Endothelial cell of umbilical vein (primary cell): ENCODE measurements around the gene RPS14. TPM values are rescaled to one million over a fixed set of nuclear protein-coding genes. Genes with fewer than 3 reads are reported as not detected.

ENCODE experiments used
- BruUV-seq: library from RNA; stranded (reverse); fragments of 400-500 nt; replicated peaks from 2 replicates; lab custom pipeline; 2021; lab: Mats Ljungman, UMichigan
- CTCF ChIA-PET: fragments of 300-600, 350-600 bp; sonication (Branson Sonifier 250); formaldehyde crosslinking; loops from one replicate; lab custom pipeline; 2021; ENCODE audit warnings: antibody characterized with exemption, inconsistent platforms; lab: Charles Lee
- POLR2A ChIA-PET: fragments of 300-600, 350-600 bp; sonication (Branson Sonifier 250); formaldehyde crosslinking; loops from one replicate; lab custom pipeline; 2021; ENCODE audit warnings: antibody characterized with exemption, inconsistent platforms; lab: Charles Lee
- DNase-seq: peaks from one replicate; pipeline ENCODE4 v3.0.0-alpha.2; 2011; ENCODE audit warnings: low read depth, low spot score
- FAIRE-seq: peaks from 2 replicates; lab custom pipeline; 2011; peaks lifted over from hg19 to GRCh38; lab: Jason Lieb, UNC
- H2AFZ ChIP-seq: 2 replicates; pipeline ENCODE4 v1.6.0; 2012; ENCODE audit warnings: low read depth, low read length, control low read depth, inconsistent platforms
- H3K27ac ChIP-seq: 2 replicates; pipeline ENCODE4 v1.5.1; 2011; ENCODE audit warnings: low read depth, mild to moderate bottlenecking, control low read depth, low read length, moderate library complexity; ENCODE audit not compliant: insufficient read depth
- H3K27me3 ChIP-seq, 2 experiments: 2 replicates each; pipeline versions ENCODE4 v1.6.0 to v1.6.1; 2011; ENCODE audit warnings: low read length in 2 of 2, mixed read lengths in 1 of 2; ENCODE audit not compliant: control insufficient read depth in 2 of 2, insufficient read depth in 2 of 2
- H3K36me3 ChIP-seq, 2 experiments: 2 replicates in 1 of 2; 3 replicates in 1 of 2; pipeline ENCODE4 v1.5.1; 2011; ENCODE audit warnings: low read length in 2 of 2, mild to moderate bottlenecking in 1 of 2, moderate library complexity in 1 of 2; ENCODE audit not compliant: control insufficient read depth in 2 of 2, insufficient read depth in 2 of 2; ENCODE audit errors: extremely low read depth in 1 of 2
- H3K4me1 ChIP-seq: 3 replicates; pipeline ENCODE4 v1.5.1; 2011; ENCODE audit warnings: mild to moderate bottlenecking, low read length; ENCODE audit not compliant: control insufficient read depth, insufficient read depth; ENCODE audit errors: extremely low read depth
- H3K4me2 ChIP-seq: 2 replicates; pipeline ENCODE4 v1.6.1; 2011; ENCODE audit warnings: low read length, control low read depth, mixed read lengths; ENCODE audit not compliant: insufficient read depth
- H3K4me3 ChIP-seq, 3 experiments: fragments of 200-600 bp in 1 of 3; sonication (generic), shearing (Covaris generic) in 1 of 3; replicated peaks in 1 of 3; 2 replicates each; pipeline ENCODE4 v1.5.1; 2011 to 2016; ENCODE audit warnings: control low read depth in 3 of 3, low read length in 3 of 3, mild to moderate bottlenecking in 2 of 3, inconsistent platforms in 1 of 3, low read depth in 1 of 3, moderate library complexity in 1 of 3; ENCODE audit not compliant: insufficient read depth in 1 of 3
- H3K79me2 ChIP-seq: 2 replicates; pipeline ENCODE4 v1.6.0; 2012; ENCODE audit warnings: low read length, inconsistent platforms; ENCODE audit not compliant: control insufficient read depth, insufficient read depth
- H3K9ac ChIP-seq: replicated peaks from 2 replicates; pipeline ENCODE3; 2011; ENCODE audit warnings: low read length, control low read depth; ENCODE audit not compliant: insufficient read depth; ENCODE audit errors: extremely low read depth
- H3K9me1 ChIP-seq: replicated peaks from 3 replicates; pipeline ENCODE4 v1.6.0; 2011; ENCODE audit warnings: mild to moderate bottlenecking, low read length; ENCODE audit not compliant: control insufficient read depth, insufficient read depth; ENCODE audit errors: extremely low read depth
- H3K9me3 ChIP-seq: replicated peaks from 2 replicates; pipeline ENCODE4 v1.5.1; 2012; ENCODE audit warnings: low read length, inconsistent platforms; ENCODE audit not compliant: control insufficient read depth, insufficient read depth
- H4K20me1 ChIP-seq: replicated peaks from 2 replicates; pipeline ENCODE3; 2011; ENCODE audit warnings: mild to moderate bottlenecking, low read length; ENCODE audit not compliant: control insufficient read depth, insufficient read depth; ENCODE audit errors: extremely low read depth
- EZH2 ChIP-seq: IDR thresholded peaks from 2 replicates; pipeline ENCODE4 v1.6.1; 2012; ENCODE audit warnings: borderline replicate concordance, low read depth, mild to moderate bottlenecking, moderate library complexity, low read length, inconsistent platforms; ENCODE audit not compliant: severe bottlenecking
- FOS ChIP-seq: IDR thresholded peaks from 2 replicates; pipeline ENCODE4 v1.6.1; 2011; ENCODE audit warnings: mild to moderate bottlenecking, low read length, moderate library complexity, borderline replicate concordance; ENCODE audit not compliant: insufficient read depth
- GATA2 ChIP-seq: IDR thresholded peaks from 2 replicates; pipeline ENCODE4 v1.7.0; 2011; ENCODE audit warnings: low read depth, mild to moderate bottlenecking, moderate library complexity, mixed read lengths, low read length; ENCODE audit not compliant: insufficient read length, insufficient read depth
- JUN ChIP-seq: IDR thresholded peaks from 2 replicates; pipeline ENCODE4 v1.6.1; 2011; ENCODE audit warnings: borderline replicate concordance, low read depth; ENCODE audit not compliant: insufficient read length, insufficient read depth
- MYC ChIP-seq: IDR thresholded peaks from one replicate; pipeline ENCODE4 v1.6.1; 2011; ENCODE audit warnings: mild to moderate bottlenecking, low read depth, low read length
- POLR2A ChIP-seq: IDR thresholded peaks from 2 replicates; pipeline ENCODE4 v1.6.1; 2012; ENCODE audit warnings: low read depth, mild to moderate bottlenecking, control low read depth, low read length
- POLR2AphosphoS5 ChIP-seq: IDR thresholded peaks from 2 replicates; pipeline ENCODE4 v1.6.1; 2012; ENCODE audit warnings: low read depth, mild to moderate bottlenecking, control low read depth, low read length, moderate library complexity; ENCODE audit not compliant: insufficient read depth
- dilution Hi-C: fragments of 300-500 bp; cut with MboI; formaldehyde crosslinking; loops from one replicate; pipeline ENCODE4 v1.15.0; 2019; ENCODE audit warnings: low sequenced_read_pairs; ENCODE audit not compliant: extremely low pct_ligation_motif_present
- intact Hi-C: fragments of 100-400 bp; cut with micrococcal nuclease; formaldehyde crosslinking; loops from one replicate; pipeline ENCODE4 v1.10.0; 2022
- polyA plus RNA-seq, 4 experiments: library from polyadenylated mRNA; depleted of rRNA in 3 of 4; stranded (reverse) in 3 of 4; unstranded in 1 of 4; fragments of >200 nt; gene quantifications; 2 replicates each; pipeline versions ENCODE4 v1.2.1 to v1.2.3, GENCODE V29; 2011 to 2012; ENCODE audit warnings: missing spikeins in 1 of 4
- total RNA-seq: library from RNA; stranded (reverse); gene quantifications from 2 replicates; pipeline ENCODE4 v1.2.3, GENCODE V29; 2021
- TF ChIP-seq, protein P1 (sequence below), 2 donors: IDR thresholded peaks; 1 replicate in 1 of 2; 2 replicates in 1 of 2; pipeline ENCODE4 v1.5.1; 2011; ENCODE audit warnings: low read length in 2 of 2, mild to moderate bottlenecking in 2 of 2, moderate library complexity in 2 of 2, control low read depth in 1 of 2, inconsistent platforms in 1 of 2, low read depth in 1 of 2; ENCODE audit not compliant: insufficient read depth in 1 of 2; ENCODE audit errors: extremely low read depth in 1 of 2
- TF ChIP-seq, protein P2 (sequence below): IDR thresholded peaks from 2 replicates; pipeline ENCODE4 v1.6.1; 2011; ENCODE audit not compliant: insufficient read depth, insufficient read length

The RPS14 gene
- total and polyA plus RNA-seq, 2 donors (not counting 3 experiments of a cell fraction or from before 2014, with no cell fraction given), result 1,852 to 5,521 TPM

DNA sequence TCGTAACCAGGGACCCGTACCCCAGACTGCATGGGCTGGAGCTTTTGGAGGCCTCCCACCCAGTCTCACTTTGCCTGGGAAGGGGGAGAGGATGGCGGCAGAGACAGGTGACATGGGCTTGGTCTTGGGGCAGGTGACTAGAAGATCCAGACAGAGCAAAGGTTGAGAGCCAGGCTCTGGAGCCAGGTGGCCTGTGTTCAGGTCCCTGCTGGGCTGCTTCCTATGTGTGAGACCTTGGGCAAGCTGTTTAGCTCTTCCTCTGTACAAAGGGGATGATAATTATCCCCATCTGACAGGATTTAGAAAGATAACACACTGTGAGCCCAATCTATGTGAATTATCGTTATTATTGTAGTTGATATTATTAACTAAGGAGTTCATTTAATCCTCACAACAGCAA is 42.3 kb upstream of the RPS14 start:
- intact Hi-C loops, result no loop called here
- Histone ChIP-seq H3K79me2 (peaks cover 62% of the 10 kb centered on the region), H3K9ac (no peak overlapping the region), H3K9me1 (no peaks in the 10 kb centered on the region), H2AFZ (no peak overlapping the region), H3K4me1 (peaks cover 49% of the 10 kb centered on the region), H3K9me3 (no peaks in the 10 kb centered on the region), H4K20me1 (no peaks in the 10 kb centered on the region), H3K4me2 (no peak overlapping the region), H3K4me3 (no peak overlapping the region), H3K27ac (no peak overlapping the region), H3K27me3 (no peaks in the 10 kb centered on the region), H3K36me3 (peaks cover 0 to 3% of the 10 kb centered on the region in 2 experiments)
- no peak for DNase-seq
- no TSS peak for BruUV-seq
- CTCF ChIA-PET, result interaction anchor here (1.4 to 5.8 kb wide), 4 partner anchors 19 to 53 kb away, joined by 4 to 32 read pairs (median 4); no protein-coding TSS in a partner anchor
- dilution Hi-C loops, result no loop called here
- FAIRE-seq, result no peak
- TF ChIP-seq JUN (no peak), MYC (no peak), EZH2 (no peak), POLR2A (no peak), FOS (no peak), GATA2 (no peak), POLR2AphosphoS5 (no peak)
- TF ChIP-seq, protein P1, sequence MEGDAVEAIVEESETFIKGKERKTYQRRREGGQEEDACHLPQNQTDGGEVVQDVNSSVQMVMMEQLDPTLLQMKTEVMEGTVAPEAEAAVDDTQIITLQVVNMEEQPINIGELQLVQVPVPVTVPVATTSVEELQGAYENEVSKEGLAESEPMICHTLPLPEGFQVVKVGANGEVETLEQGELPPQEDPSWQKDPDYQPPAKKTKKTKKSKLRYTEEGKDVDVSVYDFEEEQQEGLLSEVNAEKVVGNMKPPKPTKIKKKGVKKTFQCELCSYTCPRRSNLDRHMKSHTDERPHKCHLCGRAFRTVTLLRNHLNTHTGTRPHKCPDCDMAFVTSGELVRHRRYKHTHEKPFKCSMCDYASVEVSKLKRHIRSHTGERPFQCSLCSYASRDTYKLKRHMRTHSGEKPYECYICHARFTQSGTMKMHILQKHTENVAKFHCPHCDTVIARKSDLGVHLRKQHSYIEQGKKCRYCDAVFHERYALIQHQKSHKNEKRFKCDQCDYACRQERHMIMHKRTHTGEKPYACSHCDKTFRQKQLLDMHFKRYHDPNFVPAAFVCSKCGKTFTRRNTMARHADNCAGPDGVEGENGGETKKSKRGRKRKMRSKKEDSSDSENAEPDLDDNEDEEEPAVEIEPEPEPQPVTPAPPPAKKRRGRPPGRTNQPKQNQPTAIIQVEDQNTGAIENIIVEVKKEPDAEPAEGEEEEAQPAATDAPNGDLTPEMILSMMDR (IDR thresholded peaks at IDR 0.05; ENCODE audit: extremely low read depth in 1 of 2, insufficient read depth in 1 of 2, low read depth in 1 of 2, low read length in 2 of 2), result no peak
- TF ChIP-seq, protein P2, sequence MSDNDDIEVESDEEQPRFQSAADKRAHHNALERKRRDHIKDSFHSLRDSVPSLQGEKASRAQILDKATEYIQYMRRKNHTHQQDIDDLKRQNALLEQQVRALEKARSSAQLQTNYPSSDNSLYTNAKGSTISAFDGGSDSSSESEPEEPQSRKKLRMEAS, result no peak
- POLR2A ChIA-PET, result no interaction called here
